GM06990 (cell line): ENCODE data around the gene PCID2.

Experiments
- DNase-seq: peaks from one replicate; pipeline ENCODE4 v3.0.0-alpha.2; 2011; ENCODE audit not compliant: insufficient read length; ENCODE audit errors: extremely low read depth
- H3K27me3 ChIP-seq: replicated peaks from 2 replicates; pipeline ENCODE4 v1.6.0; 2011; ENCODE audit warnings: low read length; ENCODE audit not compliant: control insufficient read depth, insufficient read depth
- H3K36me3 ChIP-seq: 2 replicates; pipeline ENCODE4 v1.5.1; 2011; ENCODE audit warnings: low read length; ENCODE audit not compliant: control insufficient read depth, insufficient read depth
- H3K4me3 ChIP-seq: replicated peaks from 2 replicates; pipeline ENCODE4 v1.5.1; 2011; ENCODE audit warnings: low read depth, mild to moderate bottlenecking, control low read depth, low read length
- TF ChIP-seq, protein P1 (sequence below): IDR thresholded peaks from 2 replicates; pipeline ENCODE4 v1.5.1; 2011; ENCODE audit warnings: low read length, control low read depth, mild to moderate bottlenecking, inconsistent platforms; ENCODE audit not compliant: insufficient read depth, poor library complexity, severe bottlenecking

The PCID2 gene

DNA sequence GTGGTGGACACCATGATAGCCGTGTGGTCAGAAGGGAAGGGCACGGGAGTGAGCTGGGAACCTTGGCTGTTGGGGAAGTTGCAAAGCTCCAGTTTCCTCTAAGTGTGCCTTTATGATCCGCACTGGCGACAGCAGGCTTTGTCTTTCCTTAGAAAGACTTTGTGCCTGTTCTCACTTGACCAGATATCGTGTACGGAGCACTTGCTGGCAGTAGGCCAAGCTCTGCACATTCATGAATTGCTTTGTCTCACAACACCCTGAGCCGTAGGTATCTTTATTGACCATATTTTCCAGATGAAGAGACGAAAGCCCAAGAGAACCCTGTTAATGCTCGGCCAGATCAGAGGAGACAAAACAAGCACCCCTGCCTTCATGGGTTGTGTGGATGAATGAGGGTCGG, 16.0 kb upstream of the PCID2 start:
- H3K27me3 ChIP-seq: no peaks in the 10 kb centered on the region
- no peak overlapping the region for H3K4me3 ChIP-seq
- no peak for DNase-seq
- TF ChIP-seq, protein P1, sequence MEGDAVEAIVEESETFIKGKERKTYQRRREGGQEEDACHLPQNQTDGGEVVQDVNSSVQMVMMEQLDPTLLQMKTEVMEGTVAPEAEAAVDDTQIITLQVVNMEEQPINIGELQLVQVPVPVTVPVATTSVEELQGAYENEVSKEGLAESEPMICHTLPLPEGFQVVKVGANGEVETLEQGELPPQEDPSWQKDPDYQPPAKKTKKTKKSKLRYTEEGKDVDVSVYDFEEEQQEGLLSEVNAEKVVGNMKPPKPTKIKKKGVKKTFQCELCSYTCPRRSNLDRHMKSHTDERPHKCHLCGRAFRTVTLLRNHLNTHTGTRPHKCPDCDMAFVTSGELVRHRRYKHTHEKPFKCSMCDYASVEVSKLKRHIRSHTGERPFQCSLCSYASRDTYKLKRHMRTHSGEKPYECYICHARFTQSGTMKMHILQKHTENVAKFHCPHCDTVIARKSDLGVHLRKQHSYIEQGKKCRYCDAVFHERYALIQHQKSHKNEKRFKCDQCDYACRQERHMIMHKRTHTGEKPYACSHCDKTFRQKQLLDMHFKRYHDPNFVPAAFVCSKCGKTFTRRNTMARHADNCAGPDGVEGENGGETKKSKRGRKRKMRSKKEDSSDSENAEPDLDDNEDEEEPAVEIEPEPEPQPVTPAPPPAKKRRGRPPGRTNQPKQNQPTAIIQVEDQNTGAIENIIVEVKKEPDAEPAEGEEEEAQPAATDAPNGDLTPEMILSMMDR: no peak
- H3K36me3 ChIP-seq: peaks cover 32% of the 10 kb centered on the region

DNA sequence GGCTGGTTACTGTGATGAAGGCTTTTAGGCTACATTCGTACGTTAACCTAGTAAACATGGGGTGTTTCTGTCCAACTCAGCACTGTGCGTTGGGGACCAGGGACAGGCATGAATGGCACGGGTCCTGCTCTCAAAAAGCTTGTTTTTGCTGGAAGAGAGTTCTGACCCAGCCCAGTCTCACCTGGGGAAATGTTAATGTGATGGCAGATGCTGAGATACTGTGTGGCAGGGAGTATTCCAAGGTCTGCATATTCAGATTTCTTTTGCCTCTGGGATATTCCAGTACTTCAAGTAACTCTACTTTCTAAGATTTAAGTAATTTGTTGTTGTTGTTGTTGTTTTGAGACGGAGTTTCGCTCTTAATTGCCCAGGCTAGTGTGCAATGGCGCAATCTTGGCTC, 14.6 kb upstream of the PCID2 start:
- TF ChIP-seq, protein P1: no peak
- Histone ChIP-seq H3K27me3 (no peaks in the 10 kb centered on the region), H3K36me3 (peaks cover 31% of the 10 kb centered on the region), H3K4me3 (no peak overlapping the region)
- DNase-seq: no peak

DNA sequence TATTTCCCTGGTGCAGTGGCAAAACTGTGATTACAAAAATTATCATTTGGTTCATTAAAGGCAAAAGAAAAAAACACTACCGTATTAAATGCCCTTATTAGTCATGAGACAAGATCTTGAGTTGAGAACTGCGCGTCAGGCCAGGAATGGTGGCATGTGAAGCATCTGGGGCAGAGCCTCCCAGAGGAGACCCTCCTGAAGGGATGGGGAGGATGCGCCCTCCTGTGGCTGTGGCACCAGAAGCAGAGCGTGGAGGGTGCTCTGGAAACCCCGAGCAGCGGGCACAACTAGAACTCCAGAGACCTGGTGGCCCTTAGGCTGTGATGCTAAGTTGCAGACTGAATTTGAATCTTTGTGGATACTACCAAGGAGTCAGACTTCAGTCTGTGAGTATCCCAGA, 12.4 kb upstream of the PCID2 start:
- Histone ChIP-seq H3K36me3 (peaks cover 25% of the 10 kb centered on the region), H3K27me3 (no peaks in the 10 kb centered on the region), H3K4me3 (no peak overlapping the region)
- no peak for DNase-seq
- TF ChIP-seq, protein P1: peak; percentile 22

DNA sequence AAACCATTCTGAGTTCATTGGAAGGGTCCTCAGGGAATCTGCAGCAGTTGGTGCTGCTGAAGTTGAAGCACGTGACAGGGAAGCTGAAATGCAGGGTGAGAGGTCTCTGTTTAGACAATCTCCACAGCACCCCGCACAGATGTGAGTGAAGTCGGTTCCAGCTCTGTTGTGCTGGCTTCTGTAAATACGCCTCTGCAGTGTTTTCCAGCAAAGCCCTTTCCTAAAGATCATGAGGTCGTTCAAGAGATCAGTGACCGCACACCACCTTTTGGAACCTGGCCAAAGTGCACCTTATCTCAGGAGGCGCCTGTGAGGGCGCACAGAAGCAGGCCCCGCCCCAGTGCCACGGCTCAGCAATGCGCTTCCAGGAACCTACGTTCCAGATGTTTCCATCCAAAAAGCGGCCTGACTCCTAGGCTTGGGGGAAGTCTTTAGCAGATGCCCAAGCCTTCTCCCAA, 11.7 kb upstream of the PCID2 start:
- no peak for DNase-seq
- no peaks in the 10 kb centered on the region for H3K27me3 ChIP-seq
- TF ChIP-seq, protein P1: no peak
- peaks cover 23% of the 10 kb centered on the region for H3K36me3 ChIP-seq
- no peak overlapping the region for H3K4me3 ChIP-seq

DNA sequence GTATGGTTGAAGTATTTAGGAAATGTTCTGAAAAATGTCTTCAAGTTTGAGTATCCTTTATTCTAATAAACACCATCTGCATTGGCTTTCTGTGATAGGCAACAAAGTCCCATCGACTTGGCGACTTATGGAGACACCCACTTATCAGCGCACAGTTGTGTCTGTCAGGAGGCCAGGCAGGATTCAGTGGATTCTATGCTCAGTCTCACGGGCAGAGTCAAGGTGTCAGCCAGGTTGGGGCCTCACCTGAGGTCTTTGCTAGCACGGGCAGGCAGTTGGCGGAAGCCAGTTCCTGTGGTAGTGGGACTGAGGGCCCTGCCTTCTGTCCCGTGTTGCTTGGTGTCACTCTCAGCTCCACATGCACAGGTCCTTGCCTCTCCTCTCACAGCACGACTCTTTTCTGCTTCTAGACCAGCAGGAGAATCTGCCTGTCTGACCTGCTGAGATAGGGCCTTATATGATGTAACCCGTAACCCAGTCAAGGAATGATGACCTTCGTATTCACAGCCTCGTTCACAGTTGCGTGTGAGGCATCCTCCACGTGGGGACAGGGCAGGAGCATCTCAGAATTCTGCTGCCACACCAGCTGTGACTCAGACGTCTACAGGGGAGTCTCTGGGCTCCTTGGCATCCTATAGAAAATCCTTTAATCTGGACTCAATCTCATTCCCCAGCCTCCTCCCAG, 10.9 kb upstream of the PCID2 start:
- TF ChIP-seq, protein P1: no peak
- Histone ChIP-seq H3K27me3 (no peaks in the 10 kb centered on the region), H3K36me3 (peaks cover 20% of the 10 kb centered on the region), H3K4me3 (no peak overlapping the region)
- no peak for DNase-seq

DNA sequence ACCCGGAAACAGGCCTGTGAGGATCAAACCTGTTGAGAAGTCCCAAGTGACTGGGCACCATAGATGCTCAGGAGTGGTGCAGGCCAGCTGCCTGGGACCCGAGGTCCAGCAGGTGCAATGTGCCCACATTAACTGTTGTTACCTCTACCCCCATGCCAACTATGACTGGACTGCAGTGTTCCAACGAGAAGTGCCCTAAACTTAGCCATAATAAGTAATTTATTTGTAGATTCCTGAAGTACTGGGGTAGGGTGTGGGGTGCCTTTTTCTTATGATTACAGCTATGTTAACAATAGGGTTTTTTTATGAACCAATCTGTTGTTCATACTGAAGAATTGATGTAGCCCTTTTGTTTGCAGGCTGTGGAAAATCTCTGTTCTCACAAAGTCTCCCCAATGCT, 10.1 kb upstream of the PCID2 start:
- Histone ChIP-seq H3K27me3 (no peaks in the 10 kb centered on the region), H3K36me3 (peaks cover 17% of the 10 kb centered on the region)
- TF ChIP-seq, protein P1: no peak

More for the DNA sequence above, 10.1 kb upstream of the PCID2 start:
- no peak overlapping the region for H3K4me3 ChIP-seq
- no peak for DNase-seq
